Memory B cell (primary cell): ENCODE results near the gene WASHC2A.
"Not testable (repeated sequence)": the region's sequence is repeated elsewhere in the genome, so short reads cannot be mapped to it uniquely, and the experiment has no call there.

ENCODE experiments used
- ATAC-seq: fragments of 150-1000 bp; cut with Tn5 transposase; 2 replicates; pipeline ENCODE4 v1.10.0; 2021; ENCODE audit warnings: low read depth, mild to moderate bottlenecking, moderate library complexity
- DNase-seq, 2 donors: peaks; one replicate each; pipeline ENCODE4 v3.0.0; 2022; ENCODE audit warnings: low spot score in 2 of 2
- H3K27ac Mint-ChIP-seq: one replicate; pipeline ENCODE4 v1.8.0; 2022; ENCODE audit warnings: mild to moderate bottlenecking, moderate library complexity, mixed read lengths
- H3K27me3 Mint-ChIP-seq: one replicate; pipeline ENCODE4 v1.8.0; 2022; ENCODE audit warnings: mixed read lengths
- H3K36me3 Mint-ChIP-seq: one replicate; pipeline ENCODE4 v1.8.0; 2022; ENCODE audit warnings: mild to moderate bottlenecking, mixed read lengths
- H3K4me1 Mint-ChIP-seq: one replicate; pipeline ENCODE4 v1.8.0; 2022; ENCODE audit warnings: mixed read lengths
- H3K4me3 Mint-ChIP-seq: one replicate; pipeline ENCODE4 v1.8.0; 2022; ENCODE audit warnings: mild to moderate bottlenecking, moderate library complexity, mixed read lengths
- H3K9me3 Mint-ChIP-seq: one replicate; pipeline ENCODE4 v1.8.0; 2022; ENCODE audit warnings: mixed read lengths

WASHC2A gene

DNA sequence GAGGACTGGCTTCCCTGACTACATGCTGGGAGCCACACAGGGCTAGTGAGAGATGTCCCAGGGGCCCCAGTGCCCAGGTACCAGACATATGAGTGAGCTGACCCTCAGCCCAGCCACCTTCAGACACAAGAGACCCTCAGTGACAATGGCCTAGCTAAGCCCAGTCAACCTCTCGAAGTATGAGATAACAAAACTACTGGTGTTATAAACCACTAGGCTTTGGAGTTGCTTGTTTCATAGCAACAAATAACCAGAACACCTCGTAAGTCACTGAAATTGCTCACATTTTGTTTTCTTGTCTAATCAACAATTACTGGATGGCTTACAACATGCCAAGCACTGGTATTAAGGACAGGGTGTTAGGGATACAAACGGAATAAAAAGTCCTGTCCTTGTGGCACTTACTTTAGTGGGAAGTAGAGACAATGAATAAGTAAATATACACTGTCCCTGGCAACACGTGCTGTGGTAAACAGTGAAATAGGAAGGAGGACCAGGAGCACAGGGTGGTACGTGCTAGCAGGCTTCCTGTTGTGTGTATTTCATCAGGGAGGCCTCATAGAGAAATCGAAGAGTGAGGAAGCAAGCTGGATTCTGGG lies 14.9 kb upstream of the WASHC2A start:
- H3K27me3 Mint-ChIP-seq, ATAC-seq: not testable (repeated sequence)

DNA sequence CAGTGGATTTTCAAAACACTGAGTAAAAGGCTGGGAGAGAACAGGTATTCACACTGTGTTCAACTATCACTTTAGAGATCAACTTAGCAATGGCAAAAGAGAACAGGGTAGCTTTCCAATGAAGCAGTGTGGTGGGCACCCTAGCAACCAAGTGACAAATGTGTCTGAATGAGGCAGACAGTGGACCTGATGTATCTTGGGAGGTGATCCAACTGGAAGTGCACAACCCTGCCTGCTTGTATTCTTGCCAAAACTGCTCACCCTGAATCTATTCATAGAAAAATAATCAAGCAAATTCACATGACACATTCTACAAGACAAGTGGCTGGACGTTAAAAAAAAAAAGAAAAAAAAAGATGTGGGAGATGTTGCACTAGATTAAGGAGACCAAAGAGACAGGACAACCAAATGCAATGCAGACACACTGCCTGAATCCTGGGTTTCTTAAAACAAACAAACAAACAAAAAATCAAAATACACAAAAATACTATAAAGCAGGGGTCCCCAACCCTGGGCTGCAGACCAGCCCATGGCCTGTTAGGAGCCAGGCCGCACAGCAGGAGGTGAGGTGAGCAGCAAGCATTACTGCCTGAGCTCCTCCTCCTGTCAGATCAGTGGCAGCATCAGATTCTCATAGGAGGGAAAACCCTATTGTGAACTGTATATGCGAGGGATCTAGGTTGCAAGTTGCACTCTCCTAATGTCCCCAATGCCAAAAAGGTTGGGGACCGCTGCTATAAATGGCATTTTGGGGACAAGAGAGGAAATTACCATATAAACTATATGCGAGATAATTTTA lies 12.1 kb upstream of the WASHC2A start:
- not testable (repeated sequence) for ATAC-seq, H3K4me3 Mint-ChIP-seq, H3K36me3 Mint-ChIP-seq, DNase-seq, H3K27me3 Mint-ChIP-seq, H3K9me3 Mint-ChIP-seq, H3K4me1 Mint-ChIP-seq, H3K27ac Mint-ChIP-seq

More for the DNA sequence above, 14.9 kb upstream of the WASHC2A start:
- not testable (repeated sequence) for H3K9me3 Mint-ChIP-seq, H3K36me3 Mint-ChIP-seq, DNase-seq, H3K27ac Mint-ChIP-seq, H3K4me1 Mint-ChIP-seq, H3K4me3 Mint-ChIP-seq

DNA sequence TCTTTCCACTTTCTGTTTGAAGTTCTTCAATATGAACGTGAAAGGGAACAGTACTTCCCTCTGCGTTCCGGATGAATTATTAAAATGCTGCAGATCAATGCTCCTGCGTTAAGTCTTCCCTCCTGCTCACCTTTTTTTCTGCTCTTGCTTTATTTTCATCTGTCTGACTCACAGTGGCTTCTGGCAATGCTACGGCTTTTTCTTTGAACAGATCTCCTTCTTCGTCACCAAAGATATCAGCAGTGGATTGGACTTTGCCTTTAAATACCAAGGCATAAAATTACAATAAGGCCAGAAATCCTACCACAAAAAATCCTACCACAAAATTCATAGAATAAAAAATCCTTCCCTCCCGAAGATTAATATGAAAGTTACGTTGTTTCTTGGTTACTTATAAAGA lies 11.1 kb upstream of the WASHC2A start:
- H3K9me3 Mint-ChIP-seq, H3K36me3 Mint-ChIP-seq: not testable (repeated sequence)

DNA sequence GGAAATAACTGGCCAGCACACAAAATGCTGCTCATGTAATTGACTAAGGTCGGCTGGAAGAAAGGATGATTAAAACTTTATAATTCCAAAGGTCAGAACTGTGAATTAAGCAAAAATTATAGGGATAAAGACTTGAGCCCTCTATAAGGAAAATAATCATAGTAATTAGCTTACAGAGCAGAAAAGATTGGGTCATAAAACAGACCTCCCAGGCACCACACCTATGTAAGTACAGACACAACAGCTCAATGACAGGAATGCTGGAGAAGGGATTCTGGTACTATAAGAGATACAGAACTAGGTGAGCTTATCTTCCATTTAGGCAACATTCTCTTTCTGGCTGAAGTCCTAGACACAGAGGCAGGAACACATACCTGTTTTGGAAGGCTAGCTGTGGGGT lies 9.0 kb upstream of the WASHC2A start:
- H3K36me3 Mint-ChIP-seq, H3K27me3 Mint-ChIP-seq, DNase-seq, H3K4me3 Mint-ChIP-seq, ATAC-seq, H3K27ac Mint-ChIP-seq, H3K9me3 Mint-ChIP-seq, H3K4me1 Mint-ChIP-seq: not testable (repeated sequence)

More for the DNA sequence above, 11.1 kb upstream of the WASHC2A start:
- not testable (repeated sequence) for H3K27ac Mint-ChIP-seq, H3K4me1 Mint-ChIP-seq, ATAC-seq, H3K27me3 Mint-ChIP-seq, DNase-seq, H3K4me3 Mint-ChIP-seq

DNA sequence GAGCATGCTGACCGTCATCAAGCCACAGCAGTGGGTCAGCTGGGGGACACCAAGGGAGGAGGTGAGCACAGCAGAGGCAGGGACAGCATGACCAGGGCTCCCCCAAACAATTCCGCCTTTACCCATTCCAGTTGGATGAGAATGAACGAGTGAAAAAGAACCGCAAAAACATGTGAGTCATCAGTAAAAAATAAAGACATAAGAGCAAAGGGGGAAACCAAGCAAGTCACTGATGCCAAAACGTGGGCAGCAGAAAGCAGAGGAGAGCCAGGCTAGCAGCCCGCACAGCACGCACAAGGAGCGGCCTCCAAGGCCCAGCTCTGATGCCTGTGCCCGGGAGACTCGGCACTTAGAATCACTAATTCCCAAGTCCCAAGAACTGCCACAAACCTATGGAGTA lies 7.8 kb upstream of the WASHC2A start:
- ATAC-seq, H3K4me1 Mint-ChIP-seq, H3K36me3 Mint-ChIP-seq, DNase-seq, H3K27ac Mint-ChIP-seq, H3K9me3 Mint-ChIP-seq, H3K27me3 Mint-ChIP-seq, H3K4me3 Mint-ChIP-seq: not testable (repeated sequence)

DNA sequence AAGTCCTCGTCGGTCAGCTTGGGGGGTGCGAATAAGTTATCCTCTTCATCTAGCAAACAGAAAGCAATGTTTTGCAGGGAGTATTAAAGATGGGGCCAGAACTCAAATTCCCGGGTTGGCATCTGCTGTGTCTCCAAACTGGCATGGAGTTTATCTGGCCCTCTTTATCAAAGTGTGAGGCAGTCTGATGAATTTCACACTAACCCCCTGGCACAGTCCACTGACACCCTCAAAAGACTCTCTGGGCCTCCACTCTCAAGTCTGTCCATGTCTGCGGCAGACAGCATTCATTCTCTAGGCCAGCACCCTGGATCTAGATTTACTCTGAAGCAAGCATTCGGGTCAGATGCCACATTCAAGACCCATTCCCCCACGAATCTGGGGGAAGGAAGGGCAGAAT lies 6.2 kb upstream of the WASHC2A start:
- H3K36me3 Mint-ChIP-seq, H3K4me1 Mint-ChIP-seq, H3K9me3 Mint-ChIP-seq, H3K4me3 Mint-ChIP-seq, H3K27ac Mint-ChIP-seq, H3K27me3 Mint-ChIP-seq, DNase-seq, ATAC-seq: not testable (repeated sequence)

DNA sequence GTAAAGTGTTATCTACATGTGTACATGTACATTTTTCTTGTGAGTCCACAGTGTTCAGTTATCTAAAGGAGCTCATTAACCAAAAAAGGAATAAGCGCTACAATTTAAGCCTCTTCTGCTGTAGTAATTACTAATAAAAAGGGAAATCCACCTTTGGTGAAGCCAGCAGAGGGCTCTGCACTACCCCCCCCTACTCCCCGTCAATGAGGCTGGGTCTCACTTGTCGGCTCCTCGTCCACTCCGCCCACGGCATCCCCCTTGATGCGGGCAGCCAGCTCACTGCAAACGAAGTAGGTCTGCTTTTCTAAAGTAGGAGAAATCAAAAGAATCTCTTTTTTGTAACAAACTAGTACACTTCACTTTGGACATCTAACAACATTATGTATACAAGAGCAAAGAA lies 4.7 kb upstream of the WASHC2A start:
- Mint-ChIP-seq H3K27me3 (no peaks in the 10 kb centered on the region), H3K36me3 (no peaks in the 10 kb centered on the region), H3K27ac (no peak overlapping the region), H3K9me3 (no peaks in the 10 kb centered on the region), H3K4me3 (peak overlapping the region; percentile 6), H3K4me1 (no peaks in the 10 kb centered on the region)
- DNase-seq (no peak), ATAC-seq (no peak)

DNA sequence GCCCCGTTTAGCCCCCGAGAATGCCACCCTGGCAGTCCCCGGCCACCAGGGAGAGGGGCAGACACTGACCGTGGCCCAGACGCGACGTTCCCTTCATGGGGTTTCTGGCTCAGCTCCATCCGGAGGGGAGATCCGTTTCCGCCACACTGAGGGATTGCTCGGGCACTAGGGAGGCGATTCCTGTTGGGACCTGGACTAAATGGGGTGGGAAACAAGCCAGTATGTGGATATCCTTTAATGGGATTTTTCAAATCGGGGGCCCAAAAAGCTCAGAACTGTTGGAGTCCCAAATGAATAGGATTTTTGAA lies 552 bp downstream of the WASHC2A start:
- not testable (repeated sequence) for H3K9me3 Mint-ChIP-seq, H3K27me3 Mint-ChIP-seq, ATAC-seq, H3K36me3 Mint-ChIP-seq, H3K4me1 Mint-ChIP-seq
- DNase-seq, result peak in 1 of 2 donors; percentile 18
- peak overlapping the region; percentile 90 for H3K27ac Mint-ChIP-seq
- peak overlapping the region; percentile 80 for H3K4me3 Mint-ChIP-seq

DNA sequence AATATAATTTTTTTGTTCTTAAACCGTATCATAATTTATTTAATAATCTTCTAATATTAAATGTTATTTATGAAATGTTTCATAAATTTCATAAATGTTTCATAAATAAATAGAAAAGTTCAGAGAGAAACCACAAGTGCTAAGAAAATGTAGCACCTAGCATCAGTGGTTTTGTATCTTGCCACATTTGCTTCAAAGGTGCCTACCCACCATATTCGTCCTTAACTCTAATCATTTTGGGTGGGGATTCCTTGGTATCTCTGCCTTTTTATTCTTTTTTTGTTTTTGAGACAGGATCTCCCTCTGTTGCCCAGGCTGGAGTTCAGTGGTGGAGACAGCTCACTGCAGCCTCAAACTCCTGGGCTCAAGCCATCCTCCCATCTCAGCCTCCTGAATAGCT lies 7.4 kb downstream of the WASHC2A start:
- H3K36me3 Mint-ChIP-seq, H3K9me3 Mint-ChIP-seq, DNase-seq, ATAC-seq, H3K4me1 Mint-ChIP-seq, H3K4me3 Mint-ChIP-seq, H3K27ac Mint-ChIP-seq, H3K27me3 Mint-ChIP-seq: not testable (repeated sequence)

DNA sequence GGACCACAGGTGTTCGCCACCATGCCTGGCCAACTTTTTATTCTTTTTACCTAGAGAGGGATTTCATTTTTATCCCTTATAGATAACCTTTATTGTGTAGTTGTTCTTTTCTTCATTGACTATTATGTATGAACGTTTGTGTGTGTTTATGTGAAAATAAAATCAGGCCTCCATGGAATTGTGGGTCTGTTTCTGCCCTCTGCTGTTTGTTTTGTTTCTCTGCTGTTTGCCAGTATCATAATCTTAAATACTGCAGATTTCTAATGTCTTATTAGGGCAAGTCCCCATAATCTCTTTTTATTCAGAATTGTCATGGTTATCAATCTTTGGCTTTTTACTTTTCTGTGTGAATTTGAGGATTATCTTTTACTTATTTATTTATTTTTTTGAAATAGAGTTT lies 7.8 kb downstream of the WASHC2A start:
- not testable (repeated sequence) for H3K4me1 Mint-ChIP-seq, H3K27ac Mint-ChIP-seq, ATAC-seq, H3K36me3 Mint-ChIP-seq, H3K4me3 Mint-ChIP-seq, DNase-seq, H3K9me3 Mint-ChIP-seq, H3K27me3 Mint-ChIP-seq

DNA sequence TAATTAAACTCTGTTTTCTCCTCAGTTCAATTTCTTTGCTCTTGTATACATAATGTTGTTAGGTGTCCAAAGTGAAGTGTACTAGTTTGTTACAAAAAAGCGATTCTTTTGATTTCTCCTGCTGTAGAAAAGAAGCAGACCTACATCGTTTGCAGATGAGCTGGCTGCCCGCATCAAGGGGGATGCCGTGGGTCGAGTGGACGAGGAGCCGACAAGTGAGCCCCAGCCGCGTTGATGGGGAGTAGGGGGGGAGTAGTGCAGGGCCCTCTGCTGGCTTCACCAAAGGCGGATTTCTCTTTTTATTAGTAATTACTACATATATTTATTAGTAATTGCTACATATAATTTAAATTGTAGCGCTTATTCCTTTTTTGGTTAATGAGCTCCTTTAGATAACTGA lies 23.6 kb downstream of the WASHC2A start:
- H3K9me3 Mint-ChIP-seq, H3K27me3 Mint-ChIP-seq, H3K27ac Mint-ChIP-seq, H3K36me3 Mint-ChIP-seq, H3K4me3 Mint-ChIP-seq, H3K4me1 Mint-ChIP-seq, DNase-seq, ATAC-seq: not testable (repeated sequence)

DNA sequence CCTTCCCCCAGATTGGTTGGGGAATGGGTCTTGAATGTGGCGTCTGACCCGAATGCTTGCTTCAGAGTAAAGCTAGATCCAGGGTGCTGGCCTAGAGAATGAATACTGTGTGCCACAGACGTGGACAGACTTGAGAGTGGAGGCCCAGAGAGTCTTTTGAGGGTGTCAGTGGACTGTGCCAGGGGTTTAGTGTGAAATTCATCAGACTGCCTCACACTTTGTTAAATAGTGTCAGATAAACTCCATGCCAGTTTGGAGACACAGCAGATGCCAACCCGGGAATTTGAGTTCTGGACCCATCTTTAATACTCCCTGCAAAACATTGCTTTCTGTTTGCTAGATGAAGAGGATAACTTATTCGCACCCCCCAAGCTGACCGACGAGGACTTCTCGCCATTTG lies 25.2 kb downstream of the WASHC2A start:
- not testable (repeated sequence) for DNase-seq, H3K4me3 Mint-ChIP-seq, H3K9me3 Mint-ChIP-seq, H3K4me1 Mint-ChIP-seq, H3K27ac Mint-ChIP-seq, H3K27me3 Mint-ChIP-seq, H3K36me3 Mint-ChIP-seq, ATAC-seq

DNA sequence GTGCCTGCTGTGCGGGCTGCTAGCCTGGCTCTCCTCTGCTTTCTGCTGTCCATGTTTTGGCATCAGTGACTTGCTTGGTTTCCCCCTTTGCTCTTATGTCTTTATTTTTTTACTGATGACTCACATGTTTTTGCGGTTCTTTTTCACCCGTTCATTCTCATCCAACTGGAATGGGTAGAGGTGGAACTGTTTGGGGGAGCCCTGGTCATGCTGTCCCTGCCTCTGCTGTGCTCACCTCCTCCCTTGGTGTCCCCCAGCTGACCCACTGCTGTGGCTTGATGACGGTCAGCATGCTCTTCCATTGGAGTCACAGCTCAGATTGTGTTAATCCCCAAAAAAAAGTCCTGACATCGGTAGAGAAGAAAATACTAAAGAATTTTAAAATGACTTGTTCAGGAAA lies 26.9 kb downstream of the WASHC2A start:
- H3K9me3 Mint-ChIP-seq, H3K27me3 Mint-ChIP-seq, ATAC-seq, H3K36me3 Mint-ChIP-seq, DNase-seq, H3K4me1 Mint-ChIP-seq, H3K4me3 Mint-ChIP-seq, H3K27ac Mint-ChIP-seq: not testable (repeated sequence)

DNA sequence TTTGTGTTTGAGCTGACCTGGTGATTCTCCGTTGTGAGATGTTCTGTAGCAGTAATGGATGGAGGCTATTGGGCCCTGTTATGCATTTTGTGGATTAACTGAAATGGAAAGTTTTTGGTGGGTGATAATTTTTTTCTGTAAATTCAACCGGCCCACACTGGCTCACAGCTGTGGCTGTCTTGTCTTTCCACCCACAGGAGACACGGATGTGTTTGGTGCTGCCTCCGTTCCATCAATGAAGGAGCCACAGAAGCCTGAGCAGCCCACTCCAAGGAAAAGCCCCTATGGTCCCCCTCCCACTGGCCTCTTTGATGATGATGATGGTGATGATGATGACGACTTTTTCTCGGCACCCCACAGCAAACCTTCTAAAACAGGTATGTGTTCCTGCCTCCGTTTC lies 27.6 kb downstream of the WASHC2A start:
- not testable (repeated sequence) for DNase-seq, ATAC-seq, H3K4me3 Mint-ChIP-seq, H3K36me3 Mint-ChIP-seq, H3K9me3 Mint-ChIP-seq, H3K4me1 Mint-ChIP-seq, H3K27me3 Mint-ChIP-seq, H3K27ac Mint-ChIP-seq

DNA sequence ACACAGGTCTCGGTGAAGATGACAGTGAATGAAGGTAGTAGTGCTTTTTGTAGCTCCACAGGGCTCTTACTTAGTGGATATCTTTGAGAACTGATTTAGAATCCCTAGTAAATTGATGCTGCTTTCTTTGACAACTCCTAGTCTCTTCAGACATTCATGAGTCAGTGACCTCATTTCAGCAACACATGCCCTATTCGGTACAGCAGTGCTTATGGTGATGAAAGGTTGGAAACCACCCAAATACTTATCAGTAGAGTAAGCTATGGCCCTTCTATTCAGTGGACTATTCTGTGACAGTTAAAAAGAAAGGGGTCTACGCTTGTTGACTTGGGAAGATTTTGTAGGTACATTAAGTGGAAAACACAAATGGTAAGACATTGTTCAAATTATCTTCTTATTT lies 29.0 kb downstream of the WASHC2A start:
- not testable (repeated sequence) for H3K27ac Mint-ChIP-seq, H3K36me3 Mint-ChIP-seq, H3K4me3 Mint-ChIP-seq, H3K9me3 Mint-ChIP-seq, H3K4me1 Mint-ChIP-seq, H3K27me3 Mint-ChIP-seq, ATAC-seq, DNase-seq
